GM18868 (cell line): ENCODE data around the gene WDR59.
"Not testable (repeated sequence)": the region's sequence is repeated elsewhere in the genome, so short reads cannot be mapped to it uniquely, and the experiment has no call there.

Experiments used
- ATAC-seq: cut with Tn5 transposase; IDR thresholded peaks from one replicate; pipeline ENCODE4 v1.9.1; 2021; ENCODE audit warnings: mild to moderate bottlenecking, moderate library complexity; ENCODE audit not compliant: unreplicated experiment

WDR59 gene

GRCh38 chr16:75012380-75013081 is 27.6 kb upstream of the WDR59 start:
- ATAC-seq, result peak; percentile 12

GRCh38 chr16:75011634-75012307 is 26.8 kb upstream of the WDR59 start:
- ATAC-seq, result peak; percentile 62

- no peak for ATAC-seq
Measured at GRCh38 chr16:75010427-75010826, 25.5 kb upstream of the WDR59 start.

GRCh38 chr16:75007443-75007842 is 22.5 kb upstream of the WDR59 start:
- ATAC-seq, result peak; percentile 49

GRCh38 chr16:75005697-75006096 is 20.8 kb upstream of the WDR59 start:
- ATAC-seq, result no peak

- ATAC-seq, result no peak
Measured at GRCh38 chr16:75004460-75004859, 19.5 kb upstream of the WDR59 start.

GRCh38 chr16:75003931-75004330 is 19.0 kb upstream of the WDR59 start:
- ATAC-seq, result no peak

- no peak for ATAC-seq
Measured at GRCh38 chr16:75002474-75002873, 17.6 kb upstream of the WDR59 start.

- ATAC-seq, result no peak
Measured at GRCh38 chr16:75000481-75001081, 15.7 kb upstream of the WDR59 start.

GRCh38 chr16:74999609-75000480 is 14.9 kb upstream of the WDR59 start:
- peak; percentile 33 for ATAC-seq

GRCh38 chr16:74999219-74999608 is 14.3 kb upstream of the WDR59 start:
- ATAC-seq, result peak; percentile 28

GRCh38 chr16:74998481-74999218 is 13.7 kb upstream of the WDR59 start, which contains the start of gene ZNRF1:
TSS of gene ZNRF1 (plus strand) at chr16:74999024. CDS start at chr16:74999672, 648 bp downstream.
- ATAC-seq, result peak; percentile 64

- no peak for ATAC-seq
Measured at GRCh38 chr16:74997042-74997491, 12.1 kb upstream of the WDR59 start.

- ATAC-seq, result no peak
Measured at GRCh38 chr16:74995986-74996385, 11.1 kb upstream of the WDR59 start.

- ATAC-seq, result no peak
Measured at GRCh38 chr16:74991593-74992403, 6.9 kb upstream of the WDR59 start.

GRCh38 chr16:74991268-74991592 is 6.3 kb upstream of the WDR59 start:
- ATAC-seq, result no peak

GRCh38 chr16:74990832-74991231 is 5.9 kb upstream of the WDR59 start:
- ATAC-seq, result no peak

GRCh38 chr16:74989864-74990263 is 4.9 kb upstream of the WDR59 start:
- not testable (repeated sequence) for ATAC-seq

- no peak for ATAC-seq
Measured at GRCh38 chr16:74987027-74987681, 2.2 kb upstream of the WDR59 start.
